Iris pigment epithelial cell (primary cell): ENCODE data around the gene SMIM41.

Source experiments
- DNase-seq: peaks from one replicate; pipeline ENCODE4 v3.0.0-alpha.2; 2011; ENCODE audit warnings: low read depth

The SMIM41 gene

GRCh38 chr12:52122540-52122871 lies 43.0 kb downstream of the SMIM41 start:
- no peak for DNase-seq

GRCh38 chr12:52122904-52123303 lies 43.4 kb downstream of the SMIM41 start:
- DNase-seq = no peak

DNA sequence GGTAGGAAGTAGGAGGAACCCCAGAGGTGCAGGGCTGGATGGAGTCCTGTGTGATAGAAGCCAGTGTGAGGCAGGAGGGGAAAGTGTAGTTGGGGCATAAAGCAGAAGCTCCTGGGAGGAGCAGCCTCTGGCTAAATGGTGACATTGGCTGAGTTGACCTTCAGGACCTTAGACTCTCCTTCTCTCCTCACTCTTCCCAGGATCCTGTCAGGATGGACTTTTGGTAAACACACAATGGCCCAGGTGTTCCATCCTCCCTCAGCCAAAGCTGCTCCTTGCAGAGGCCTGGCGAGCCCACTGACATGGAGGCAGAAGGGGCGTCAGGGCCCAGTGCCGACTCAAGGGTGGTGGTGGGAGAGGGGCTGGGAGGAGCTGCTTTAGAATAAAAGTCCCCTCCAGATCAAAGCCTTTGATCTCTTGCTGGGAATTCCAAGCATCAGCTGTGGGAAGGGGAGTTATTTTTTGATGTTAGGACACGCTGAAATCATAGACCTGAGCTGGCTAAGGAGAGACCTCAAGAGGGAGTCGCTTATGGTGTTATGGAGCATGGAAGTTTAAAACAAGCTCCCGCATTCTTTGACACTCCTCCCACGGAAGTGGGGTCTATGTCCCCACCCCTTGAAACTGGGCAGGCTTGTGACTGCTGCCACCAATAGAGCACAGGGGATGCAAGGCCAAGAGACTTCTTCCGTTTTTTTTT lies 44.1 kb downstream of the SMIM41 start:
- no peak for DNase-seq

DNA sequence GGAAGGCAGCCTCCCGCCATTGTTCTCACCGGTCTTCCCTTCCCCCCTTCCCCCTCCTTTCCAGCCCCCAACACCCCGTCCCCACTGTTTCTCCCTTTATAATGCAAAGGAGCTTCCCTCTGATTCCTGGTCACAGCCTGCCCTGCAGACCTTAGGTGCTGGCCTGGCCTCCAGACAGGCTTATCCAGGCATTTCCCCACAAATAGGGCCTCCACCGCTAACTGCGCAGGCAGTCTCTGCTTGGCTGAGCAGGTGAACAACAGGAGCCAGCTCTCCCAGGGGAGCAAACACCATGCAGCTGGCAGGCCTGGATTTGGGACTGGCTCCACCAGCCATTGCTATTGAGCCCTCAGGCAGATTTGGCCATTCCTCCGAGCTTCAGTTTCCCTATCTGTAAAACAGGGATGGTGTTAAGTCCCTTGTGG lies 46.0 kb downstream of the SMIM41 start:
- no peak for DNase-seq

GRCh38 chr12:52126050-52126604 lies 46.6 kb downstream of the SMIM41 start:
- no peak for DNase-seq

- peak; percentile 20 for DNase-seq
Measured at GRCh38 chr12:52126605-52127578, 47.4 kb downstream of the SMIM41 start.

DNA sequence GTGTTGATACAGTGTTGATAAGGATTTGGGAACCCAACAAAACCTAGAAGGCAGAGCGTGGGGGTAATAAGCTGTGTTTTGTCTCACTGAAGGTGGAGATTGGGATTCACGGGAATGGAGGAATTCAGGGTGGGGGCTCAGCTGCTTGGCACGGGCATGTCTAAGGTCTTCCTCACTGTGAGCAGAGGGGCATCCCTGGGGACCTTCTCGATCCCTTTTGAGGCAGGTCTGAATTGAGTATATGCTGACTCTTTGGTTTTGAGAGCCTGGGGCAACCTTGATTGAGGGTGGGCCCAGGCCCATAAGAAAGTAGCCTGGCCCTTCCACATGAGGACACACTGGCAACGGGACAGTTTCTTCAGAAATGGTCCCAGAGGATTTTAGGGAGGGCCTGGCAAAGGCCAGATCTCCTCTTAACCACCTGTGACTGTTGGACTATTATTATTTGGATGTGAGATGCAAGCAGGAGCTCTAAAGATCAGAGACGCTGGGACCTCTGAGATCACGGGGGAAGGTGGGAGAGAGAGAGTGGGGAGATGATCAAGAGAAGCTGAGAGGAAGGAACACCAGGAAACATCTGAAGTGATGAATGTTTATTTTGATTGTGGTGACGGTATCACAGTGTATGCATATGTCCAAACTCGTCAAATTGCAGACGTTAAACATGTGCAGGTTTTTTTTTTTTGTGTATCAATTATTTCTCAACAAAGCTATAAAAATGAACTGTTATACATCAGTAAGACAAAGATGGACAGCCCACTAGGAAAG lies 48.4 kb downstream of the SMIM41 start:
- DNase-seq = no peak

GRCh38 chr12:52130711-52131110 lies 51.2 kb downstream of the SMIM41 start:
- no peak for DNase-seq

DNA sequence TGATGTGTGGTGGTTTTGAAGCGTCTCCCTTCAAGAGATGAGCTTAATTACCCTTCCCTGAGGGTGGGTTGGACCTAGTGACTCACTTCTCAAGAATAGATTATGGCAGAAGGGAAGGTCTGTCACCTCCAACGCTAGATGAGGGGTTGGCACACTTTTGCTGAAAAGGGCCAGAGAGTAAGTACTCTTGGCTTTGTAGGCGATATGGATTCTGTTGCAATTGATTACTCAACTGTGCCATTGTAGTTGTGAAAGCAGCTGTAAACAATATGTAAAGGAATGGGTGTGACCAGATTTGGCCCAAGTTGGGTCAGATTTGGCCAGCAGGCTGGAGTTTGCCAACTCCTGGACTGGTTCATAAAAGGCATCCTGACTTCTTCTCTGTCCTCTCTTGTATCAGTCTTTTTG lies 53.3 kb downstream of the SMIM41 start:
- DNase-seq = no peak

GRCh38 chr12:52137746-52138145 lies 58.2 kb downstream of the SMIM41 start:
- no peak for DNase-seq

DNA sequence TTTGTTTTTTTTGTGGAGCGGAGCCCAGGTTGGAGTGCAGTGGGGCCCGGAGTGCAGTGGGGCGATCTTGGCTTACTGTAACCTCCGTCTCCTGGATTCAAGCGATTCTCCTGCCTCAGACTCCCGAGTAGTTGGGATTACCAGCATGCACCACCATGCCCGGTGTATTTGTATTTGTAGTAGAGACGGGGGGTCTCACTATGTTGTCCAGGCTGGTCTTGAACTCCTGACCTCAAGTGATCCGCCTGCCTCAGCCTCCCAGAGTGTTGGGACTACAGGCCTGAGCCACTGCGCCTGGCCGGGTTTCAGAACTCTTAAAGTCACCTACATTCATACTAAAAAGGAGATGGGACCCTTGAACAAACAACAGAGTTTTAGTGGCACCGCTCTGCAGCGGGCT lies 59.6 kb downstream of the SMIM41 start:
- DNase-seq = no peak

- DNase-seq = no peak
Measured at GRCh38 chr12:52139579-52140062, 60.1 kb downstream of the SMIM41 start.

- DNase-seq = no peak
Measured at GRCh38 chr12:52141306-52141705, 61.8 kb downstream of the SMIM41 start.

GRCh38 chr12:52141875-52142274 lies 62.4 kb downstream of the SMIM41 start:
- no peak for DNase-seq

GRCh38 chr12:52142431-52142830 lies 62.9 kb downstream of the SMIM41 start:
- no peak for DNase-seq

GRCh38 chr12:52144512-52145227 lies 65.2 kb downstream of the SMIM41 start:
- no peak for DNase-seq

DNA sequence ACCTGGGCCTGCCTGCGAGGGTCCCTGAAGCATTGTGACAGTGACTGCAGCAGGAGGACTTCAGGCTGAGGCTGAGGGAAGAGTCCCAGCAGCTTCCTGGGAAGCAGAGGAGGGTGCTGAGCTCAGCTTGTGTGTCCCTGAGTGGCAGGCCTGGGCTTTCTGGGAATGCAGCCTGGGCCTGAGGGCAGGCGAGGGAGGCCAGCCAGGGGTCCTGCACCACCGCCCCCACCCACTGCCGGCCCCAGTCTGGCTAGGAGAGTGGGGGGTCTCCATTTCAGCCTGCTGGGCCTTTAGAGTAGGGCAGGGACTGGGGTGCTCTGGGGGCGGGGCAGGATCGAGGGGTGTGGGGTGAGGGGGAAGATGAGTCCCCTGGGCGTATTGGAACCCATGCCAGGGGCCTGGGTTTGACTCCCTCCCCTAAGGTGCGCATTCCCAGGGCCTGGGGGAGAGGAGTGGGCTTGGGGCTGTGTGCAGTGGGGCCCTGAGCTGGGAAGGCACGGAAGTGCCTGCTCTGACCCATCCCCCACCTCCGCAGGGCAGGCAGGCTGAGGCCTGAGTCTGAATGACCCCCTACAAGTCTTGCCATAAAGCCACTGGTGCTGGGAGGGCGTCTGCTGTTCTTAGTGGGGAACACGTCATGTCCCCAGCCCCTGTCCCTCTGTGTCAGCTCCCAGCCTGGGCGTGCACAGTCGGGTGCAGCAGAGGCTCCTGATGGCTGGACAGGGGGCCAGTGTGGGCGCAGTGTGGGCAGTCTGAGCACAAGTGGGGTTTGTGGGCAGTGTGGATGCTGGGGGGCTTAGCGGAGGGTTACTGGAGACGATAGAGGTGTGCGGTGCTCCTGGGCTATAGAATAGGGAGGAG lies 66.0 kb downstream of the SMIM41 start:
- DNase-seq = no peak

GRCh38 chr12:52146089-52146821 lies 66.8 kb downstream of the SMIM41 start:
- no peak for DNase-seq

DNA sequence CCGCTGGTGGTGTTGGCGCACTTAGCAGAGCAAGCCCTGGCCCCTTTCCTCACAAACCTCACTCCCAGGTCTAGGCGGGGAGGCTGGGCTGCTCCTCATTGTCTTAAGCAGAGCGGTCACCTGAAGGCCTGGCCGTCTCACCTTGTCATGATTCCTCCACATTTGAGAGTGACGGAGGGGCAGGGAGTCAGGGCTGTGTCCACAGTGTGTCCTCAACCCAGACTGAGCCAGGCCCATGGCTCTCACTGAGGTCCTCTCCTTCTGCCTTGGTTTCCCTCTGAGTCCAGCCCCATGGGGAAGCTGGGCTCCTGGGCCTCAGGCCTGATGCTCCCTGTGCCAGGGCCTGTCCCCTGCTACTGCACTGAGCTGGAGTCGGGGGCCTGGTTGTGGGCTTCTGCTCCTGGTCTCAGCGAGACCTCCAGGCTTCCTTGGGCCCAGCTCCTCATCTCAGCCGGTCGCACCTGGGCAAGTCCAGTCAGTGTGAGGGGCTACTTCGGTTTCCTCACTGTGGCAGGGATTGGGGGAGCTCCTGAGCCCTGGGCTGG lies 67.4 kb downstream of the SMIM41 start:
- no peak for DNase-seq
